Right forelimb (tissue), 1 donor: ENCODE results near the gene OR10H5.

Source experiments
- DNase-seq: peaks from one replicate; pipeline ENCODE4 v3.0.0-alpha.2; 2018

The OR10H5 gene

DNA sequence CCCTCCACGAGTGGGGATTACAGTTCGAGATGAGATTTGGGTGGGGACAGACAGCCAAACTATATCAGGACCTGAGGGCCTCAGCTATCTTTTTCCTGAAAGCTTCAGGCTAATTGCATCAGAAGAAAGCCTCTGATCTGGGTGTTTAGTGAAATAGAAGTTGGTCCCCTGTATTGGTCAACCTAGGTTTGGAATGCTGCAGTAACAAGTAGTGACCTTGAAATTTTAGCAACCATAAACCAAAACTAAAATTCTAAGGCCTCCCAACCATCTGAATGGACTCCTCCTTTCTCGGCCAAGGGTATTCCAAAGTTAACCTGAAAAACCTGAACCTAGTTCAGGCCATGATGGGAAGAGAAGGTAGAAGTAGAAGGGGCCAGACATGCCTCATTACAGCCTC, 62.9 kb downstream of the OR10H5 start:
- DNase-seq, result no peak
